GM19463 (cell line): ENCODE results near the gene C1orf216.
"Not testable (repeated sequence)": the region's sequence is repeated elsewhere in the genome, so short reads cannot be mapped to it uniquely, and the experiment has no call there.

ENCODE experiments used
- ATAC-seq: cut with Tn5 transposase; IDR thresholded peaks from one replicate; pipeline ENCODE4 v1.9.1; 2021; ENCODE audit warnings: mild to moderate bottlenecking, moderate library complexity; ENCODE audit not compliant: unreplicated experiment

C1orf216 gene

DNA sequence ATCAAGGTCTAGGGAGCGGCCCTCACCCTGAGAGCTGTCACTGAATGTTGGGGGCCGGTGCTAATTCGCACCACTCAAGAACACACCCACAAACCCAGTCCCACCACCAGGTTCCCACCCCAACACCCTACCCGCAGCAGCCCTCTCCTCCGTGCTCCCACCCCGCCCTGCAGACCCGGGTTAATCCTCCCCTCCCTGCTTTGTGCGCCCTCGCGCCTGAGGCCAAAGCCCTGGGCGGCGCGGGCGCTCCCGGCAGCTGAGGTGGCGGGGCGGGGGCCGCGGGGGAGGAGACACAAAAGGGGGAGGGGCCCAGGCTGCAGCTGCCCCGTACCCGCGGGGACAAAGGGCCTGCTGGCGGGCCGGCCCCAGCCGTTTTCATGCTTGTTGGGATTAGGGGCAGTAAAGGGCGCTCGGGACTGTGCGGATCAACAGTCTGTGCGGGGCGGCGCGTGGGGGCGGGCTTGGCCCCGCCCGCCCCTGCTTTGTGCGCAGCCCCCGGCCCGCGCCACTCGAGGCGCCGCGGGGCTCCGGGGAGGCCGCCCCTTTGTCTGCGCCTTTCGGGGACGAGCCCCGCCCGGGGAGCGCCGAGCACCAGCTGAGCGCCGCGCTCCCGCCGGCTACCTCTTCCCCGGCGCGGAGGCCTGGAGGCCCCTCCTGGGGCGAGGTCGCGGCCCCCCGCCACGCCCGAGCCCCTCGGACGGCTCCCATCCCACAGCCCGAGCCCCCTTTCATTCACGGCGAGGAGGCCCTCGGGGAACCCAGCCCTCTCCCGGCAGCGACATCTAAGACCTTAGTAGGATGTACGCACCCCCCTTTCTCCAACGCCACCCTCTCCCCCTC lies 10.9 kb downstream of the C1orf216 start:
- no peak for ATAC-seq

DNA sequence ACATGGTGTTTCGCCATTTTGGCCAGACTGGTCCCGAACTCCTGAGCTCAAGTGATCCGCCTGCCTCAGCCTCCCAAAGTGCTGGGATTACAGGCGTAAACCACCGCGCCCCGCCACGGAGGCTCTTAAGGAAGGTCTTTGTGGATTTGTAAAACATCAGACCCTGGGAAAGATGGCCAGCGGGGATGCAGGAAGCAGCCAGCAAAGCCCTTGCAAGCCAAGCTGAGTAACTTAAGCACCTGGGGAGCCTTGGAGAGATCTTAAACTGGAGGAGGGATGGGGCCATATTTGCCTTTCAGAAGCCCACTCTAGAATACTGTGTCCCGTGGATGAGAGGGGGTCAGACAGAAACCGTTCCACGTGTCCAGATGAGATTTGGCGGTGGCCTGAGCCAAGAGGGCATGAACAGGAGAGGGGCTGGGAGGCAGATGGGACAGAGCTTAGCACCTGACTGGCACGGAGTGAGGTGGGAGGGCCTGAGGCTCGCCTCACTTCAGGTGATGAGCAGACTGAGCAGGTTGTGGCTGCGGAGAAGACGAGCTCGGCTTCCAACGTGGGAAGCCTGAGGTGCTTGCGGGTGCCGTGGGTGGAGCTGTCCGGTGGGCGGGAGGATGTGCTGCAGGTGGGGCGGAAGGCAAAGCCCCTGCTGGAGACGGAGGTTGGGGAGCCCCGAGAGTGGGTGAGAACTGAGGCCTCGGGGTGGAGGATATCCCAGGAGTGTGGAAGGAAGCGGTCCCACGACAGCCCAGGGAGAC lies 11.7 kb downstream of the C1orf216 start:
- no peak for ATAC-seq

DNA sequence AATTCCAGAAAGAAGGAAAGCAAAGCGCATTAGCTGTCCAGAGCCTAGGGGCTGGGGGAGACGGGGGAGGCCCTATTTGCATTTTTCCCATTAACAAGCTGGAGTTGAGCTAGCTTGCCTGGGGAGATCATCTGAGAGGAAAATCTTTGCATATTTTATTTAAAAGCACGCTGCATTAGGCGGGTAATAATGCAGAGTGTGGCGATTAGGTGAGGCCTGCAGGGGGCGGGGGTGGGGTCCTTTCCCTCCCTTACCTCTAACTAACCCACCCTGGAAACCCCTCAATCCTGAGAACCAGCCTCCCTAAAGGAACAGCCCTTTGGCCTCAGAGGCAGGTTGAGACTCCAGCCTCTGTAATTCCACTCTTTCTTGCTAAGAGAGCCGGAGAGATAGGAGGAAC lies 16.2 kb downstream of the C1orf216 start:
- no peak for ATAC-seq

DNA sequence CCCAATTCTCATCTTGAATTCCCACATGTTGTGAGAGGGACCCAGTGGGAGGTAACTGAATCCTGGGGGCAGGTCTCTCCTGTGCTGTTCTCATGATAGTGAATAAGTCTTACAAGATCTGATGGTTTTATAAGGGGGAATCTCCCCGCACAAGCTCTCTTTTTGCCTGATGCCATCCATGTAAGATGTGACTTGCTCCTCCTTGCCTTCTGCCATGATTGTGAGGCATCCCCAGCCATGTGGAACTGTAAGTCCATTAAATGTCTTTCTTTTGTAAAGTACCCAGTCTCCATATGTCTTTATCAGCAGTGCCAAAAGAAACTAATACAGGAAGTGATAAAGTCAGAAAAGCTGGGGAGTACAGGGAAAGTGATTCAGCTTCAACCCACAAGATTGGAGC lies 19.5 kb downstream of the C1orf216 start:
- ATAC-seq = not testable (repeated sequence)

DNA sequence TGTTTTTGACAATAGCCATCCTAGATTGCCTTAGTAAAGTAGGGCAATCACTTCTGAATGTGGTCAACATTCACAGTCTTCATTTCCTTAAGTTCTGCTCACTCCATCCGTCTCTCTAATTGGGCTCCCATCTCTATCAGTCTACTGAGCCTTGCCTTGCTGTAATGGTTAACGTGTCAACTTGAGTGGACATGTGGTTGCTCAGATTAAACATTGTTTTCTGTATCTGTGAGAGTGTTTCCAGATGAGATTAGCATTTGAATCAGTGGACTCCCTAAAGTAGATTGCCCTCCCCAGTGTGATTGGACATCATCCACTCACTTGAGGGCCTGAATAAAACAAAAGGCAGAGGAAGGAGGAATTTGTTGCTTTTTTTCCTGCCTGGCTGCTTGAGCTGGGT lies 26.4 kb downstream of the C1orf216 start:
- no peak for ATAC-seq

DNA sequence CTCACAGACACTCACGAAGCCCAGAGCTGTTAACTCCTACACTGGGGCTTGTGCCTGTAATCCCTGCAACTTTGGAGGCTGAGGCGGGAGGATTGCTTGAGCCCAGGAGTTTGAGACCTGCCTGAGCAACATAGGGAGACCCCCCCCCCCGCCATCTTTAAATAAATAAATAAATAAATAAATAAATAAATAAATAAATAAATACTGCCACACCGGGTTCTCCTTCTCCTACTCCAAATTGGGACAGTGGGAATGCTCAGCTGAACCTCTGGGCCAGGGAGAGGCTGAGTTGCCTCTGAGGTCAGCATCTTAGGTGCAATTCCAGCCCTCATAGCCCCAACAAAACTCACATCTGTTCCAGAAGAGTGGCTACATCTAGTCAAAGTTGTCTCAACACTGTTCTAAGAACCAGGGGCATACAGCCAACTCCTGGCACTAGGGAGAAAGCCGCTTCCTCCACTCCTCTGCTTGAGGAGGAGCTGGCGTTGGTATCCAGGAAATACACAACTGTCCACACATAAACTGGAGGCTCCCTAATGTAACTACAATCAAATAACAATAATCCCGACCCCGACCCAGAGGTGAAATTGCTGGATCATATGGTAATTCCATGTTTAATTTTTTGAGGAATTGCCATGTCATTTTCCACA lies 27.0 kb downstream of the C1orf216 start:
- ATAC-seq = no peak

DNA sequence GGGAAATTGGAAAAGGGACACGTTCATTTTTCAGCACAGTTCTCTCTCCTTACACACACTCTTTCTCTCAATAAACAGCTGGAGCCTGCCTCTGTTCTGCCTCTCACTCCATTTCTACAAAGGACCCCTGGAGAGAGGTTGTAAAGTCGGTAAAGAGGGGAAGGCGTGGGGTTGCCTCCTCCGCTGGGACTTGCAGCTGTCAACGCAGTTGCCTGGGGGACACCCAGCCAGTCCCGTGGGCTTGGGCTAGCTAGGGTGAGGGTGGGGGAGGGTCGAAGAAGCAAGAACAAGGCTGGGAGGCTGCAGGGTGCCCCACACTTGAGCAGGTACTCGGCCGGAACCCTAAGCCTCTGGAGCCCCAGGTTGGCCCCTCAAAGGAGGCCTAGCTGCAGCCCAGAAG lies 27.6 kb downstream of the C1orf216 start:
- ATAC-seq = no peak

DNA sequence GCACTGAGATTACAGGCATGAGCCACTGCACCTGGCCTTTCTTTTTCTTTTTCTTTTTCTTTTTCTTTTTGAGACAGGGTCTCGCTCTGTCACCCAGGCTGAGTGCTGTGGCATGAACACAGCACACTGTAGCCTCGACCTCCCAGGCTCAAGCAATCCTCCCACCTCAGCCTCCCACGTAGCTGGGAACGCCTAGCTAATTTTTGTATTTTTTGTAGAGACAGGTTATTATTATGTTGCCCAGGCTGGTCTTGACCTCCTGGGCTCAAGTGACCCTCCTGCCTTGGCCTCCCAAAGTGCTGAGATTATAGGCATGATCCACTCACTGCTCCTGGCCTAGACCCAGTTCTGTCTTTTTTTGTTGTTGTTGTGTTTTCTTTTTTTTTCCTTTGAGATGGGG lies 28.6 kb downstream of the C1orf216 start:
- not testable (repeated sequence) for ATAC-seq

DNA sequence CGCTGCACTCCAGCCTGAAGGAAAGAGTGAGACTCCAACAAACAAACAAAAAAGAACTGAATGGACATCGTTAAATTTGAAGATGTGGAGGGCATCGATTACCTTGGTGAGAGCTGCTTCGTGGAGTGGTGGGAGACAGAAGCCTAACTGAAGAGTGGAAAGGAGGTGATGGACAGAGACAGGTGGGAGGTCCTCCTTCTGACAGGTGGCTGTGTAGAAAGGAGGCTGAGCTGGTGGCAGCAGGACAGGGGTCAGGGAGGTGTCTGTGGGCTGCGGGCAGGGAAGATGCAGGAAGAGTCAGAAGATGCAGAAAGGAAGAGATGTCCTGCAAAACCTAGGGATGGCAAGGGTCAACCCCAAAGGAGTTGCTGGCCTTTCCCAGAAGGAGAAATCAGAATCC lies 30.5 kb downstream of the C1orf216 start:
- no peak for ATAC-seq

DNA sequence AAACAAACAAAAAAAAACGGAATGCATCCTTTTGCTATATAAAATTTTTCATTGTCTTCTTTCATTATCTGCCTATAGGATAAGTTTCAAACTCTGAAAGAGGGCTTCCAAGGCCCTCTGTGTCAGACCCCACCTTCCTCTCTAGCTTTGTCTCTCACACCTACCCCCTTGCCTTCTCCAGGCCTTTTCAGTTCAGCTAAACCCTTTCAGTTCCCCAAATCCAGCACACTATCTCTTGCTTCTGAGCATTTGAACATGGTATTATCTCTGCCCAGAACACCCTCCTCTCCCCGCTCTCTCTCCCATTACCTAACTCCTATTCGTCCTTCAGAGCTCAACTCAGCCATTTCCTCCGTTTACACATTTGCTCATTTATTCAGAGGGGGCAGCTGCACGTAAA lies 35.7 kb downstream of the C1orf216 start:
- ATAC-seq = no peak

DNA sequence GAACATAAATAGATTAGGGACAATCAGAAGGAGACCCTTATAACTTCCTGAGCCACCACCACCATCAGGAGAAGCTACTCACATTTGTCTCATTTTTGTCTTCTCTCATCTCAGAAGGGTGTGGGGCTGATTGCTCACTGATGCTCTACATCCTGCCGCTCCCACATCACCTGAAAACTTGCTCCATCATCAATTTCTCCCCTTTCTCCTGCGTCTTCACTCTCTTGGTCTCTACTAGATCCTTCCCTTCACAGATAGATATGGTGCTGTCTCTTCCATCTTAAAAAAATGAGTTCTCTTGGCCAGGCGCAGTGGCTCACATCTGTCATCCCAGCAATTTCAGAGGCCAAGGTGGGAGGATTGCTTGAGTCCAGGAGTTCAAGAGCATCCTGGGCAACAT lies 38.4 kb downstream of the C1orf216 start:
- no peak for ATAC-seq

DNA sequence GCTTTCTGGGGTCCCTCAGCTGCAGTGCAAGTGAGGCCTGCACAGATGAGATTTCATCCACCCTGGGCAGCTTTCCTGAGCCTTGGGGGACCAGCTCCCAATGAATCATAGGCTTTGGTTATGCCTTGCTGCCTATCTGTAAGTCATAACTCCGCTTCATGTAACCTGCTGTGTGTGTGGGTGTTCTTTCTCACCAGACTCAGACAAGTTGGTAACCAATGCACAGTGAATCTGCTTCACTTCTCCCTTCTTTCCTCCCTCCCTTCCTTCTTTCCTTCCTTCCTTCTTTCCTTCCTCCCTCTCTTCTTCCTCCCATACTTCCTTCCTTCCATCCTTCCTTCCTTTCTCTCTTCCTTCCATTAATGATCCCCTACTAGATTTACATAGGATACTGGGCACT lies 42.9 kb downstream of the C1orf216 start:
- no peak for ATAC-seq

DNA sequence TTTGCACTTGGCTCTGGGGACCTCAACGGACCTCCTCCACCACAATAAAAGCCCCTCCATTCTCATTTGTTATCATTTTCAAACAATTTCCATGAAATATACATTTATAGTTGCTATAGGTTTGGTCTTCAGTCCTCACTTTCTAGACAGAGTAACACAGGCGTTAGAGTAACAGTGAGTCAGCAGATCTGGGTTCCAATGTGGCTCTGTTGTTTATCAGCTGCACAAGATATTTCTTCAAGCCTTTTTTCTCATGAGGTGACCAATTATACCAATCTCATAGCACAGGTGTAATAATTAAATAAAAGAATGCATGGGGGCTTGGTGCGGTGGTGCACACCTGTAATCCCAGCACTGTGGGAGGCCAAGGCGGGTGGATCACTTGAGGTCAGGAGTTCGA lies 44.6 kb downstream of the C1orf216 start:
- ATAC-seq = no peak

DNA sequence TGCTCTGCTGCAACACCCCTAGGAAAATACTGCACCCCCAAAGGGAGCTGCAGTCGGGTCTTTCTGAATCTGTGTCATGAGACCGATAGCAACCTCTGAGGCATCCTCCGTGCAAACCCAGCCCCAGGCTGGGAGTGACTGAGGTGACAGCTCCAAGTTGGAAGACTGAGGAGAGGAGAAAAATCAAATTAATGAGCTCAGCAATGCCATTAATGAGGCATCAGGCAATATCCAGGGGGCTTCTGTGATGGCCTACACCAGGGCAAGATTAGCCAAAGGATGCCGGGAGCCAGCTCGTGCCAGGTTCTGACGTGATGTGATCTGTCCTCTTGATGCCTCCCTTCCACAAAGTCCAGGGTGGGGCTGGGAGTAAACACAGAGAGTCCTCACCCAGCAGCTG lies 46.6 kb downstream of the C1orf216 start:
- no peak for ATAC-seq

DNA sequence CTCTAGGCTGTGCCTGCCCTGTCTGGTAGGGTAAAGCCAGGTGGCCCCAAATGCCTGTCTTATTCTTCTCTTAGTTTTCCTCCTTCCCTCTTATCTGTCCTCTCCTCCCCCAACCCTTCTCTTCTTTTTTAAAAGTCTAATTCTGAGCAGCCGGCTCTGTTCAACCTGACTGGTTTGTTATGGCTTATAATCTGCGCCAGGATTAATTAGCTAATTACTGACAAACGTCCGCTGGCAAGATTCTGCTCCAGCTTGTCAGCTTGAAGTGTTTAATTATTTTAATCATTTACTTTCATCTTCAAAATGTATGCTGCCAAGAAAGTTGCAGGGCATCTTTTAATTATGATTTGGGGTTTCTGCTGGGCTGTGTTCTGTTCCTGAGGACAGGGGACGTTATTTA lies 50.2 kb downstream of the C1orf216 start:
- ATAC-seq = no peak

DNA sequence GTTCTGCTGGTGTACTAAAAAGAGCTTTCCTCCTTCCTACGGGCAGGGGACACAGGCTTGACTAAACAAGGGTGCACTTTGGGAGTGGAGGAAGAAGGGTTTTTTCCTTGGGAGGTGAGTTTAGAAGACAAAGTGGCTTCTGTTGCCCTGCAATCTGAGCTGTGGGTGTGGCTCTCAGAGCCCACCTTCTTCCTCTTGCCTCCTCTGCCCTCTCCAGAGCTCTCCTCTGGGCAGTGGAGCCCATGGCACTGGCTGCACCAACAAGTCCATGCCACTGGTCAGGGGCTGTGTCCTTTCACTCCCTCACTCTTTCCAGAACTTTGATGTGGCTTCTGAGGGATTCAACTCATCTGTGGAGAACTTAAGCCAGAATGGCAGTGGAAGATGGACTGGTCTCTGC lies 51.8 kb downstream of the C1orf216 start:
- no peak for ATAC-seq

DNA sequence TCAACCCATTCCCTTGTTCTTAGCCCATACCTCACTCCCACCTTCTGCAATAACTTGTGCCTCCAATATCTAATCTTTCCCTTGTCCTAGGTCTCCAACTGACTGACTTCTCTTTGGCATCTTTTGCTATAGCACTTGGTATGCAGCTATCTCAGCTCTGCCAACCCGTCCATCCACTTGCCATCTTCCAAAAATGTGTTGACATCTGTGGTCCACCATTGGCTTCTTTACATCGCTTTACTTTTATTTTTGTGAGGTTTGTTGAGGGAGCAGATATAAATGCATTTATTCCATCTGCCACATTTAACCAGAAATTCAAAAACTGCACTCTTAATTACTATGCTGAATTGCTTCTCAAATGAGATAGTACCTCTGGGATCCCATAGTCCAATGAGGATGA lies 52.5 kb downstream of the C1orf216 start:
- ATAC-seq = no peak
